Ascending aorta (tissue), 2 donors: ENCODE data around the gene SMG1. TPM values are rescaled to one million over a fixed set of nuclear protein-coding genes. Genes with fewer than 3 reads are reported as not detected.

Experiments used
- DNase-seq, 2 donors: peaks; one replicate each; pipeline ENCODE4 v3.0.0-alpha.2; 2019; ENCODE audit warnings: low spot score in 2 of 2
- H3K27ac ChIP-seq, 2 donors: fragments of 200-600 bp; sonication (generic); one replicate each; pipeline ENCODE4 v1.5.1; 2016 to 2017; ENCODE audit warnings: mild to moderate bottlenecking in 1 of 2
- H3K27me3 ChIP-seq: fragments of 200-600 bp; sonication (generic); one replicate; pipeline ENCODE4 v1.5.1; 2017
- H3K36me3 ChIP-seq, 2 donors: fragments of 200-600 bp; sonication (generic); one replicate each; pipeline ENCODE4 v1.5.1; 2016
- H3K4me1 ChIP-seq, 2 donors: fragments of 200-600 bp; sonication (generic); one replicate each; pipeline ENCODE4 v1.5.1; 2016 to 2017; ENCODE audit warnings: mild to moderate bottlenecking in 1 of 2
- H3K4me3 ChIP-seq, 2 donors: fragments of 200-600 bp; sonication (generic); one replicate each; pipeline ENCODE4 v1.5.1; 2016 to 2017; ENCODE audit warnings: mild to moderate bottlenecking in 1 of 2
- H3K9me3 ChIP-seq, 2 donors: fragments of 200-600 bp; sonication (generic); one replicate each; pipeline ENCODE4 v1.5.1; 2016
- intact Hi-C: fragments of 100-400 bp; cut with DNase I; formaldehyde crosslinking; loops from one replicate; pipeline ENCODE4 v1.15.1; 2023
- total RNA-seq: library from RNA; depleted of rRNA; stranded (reverse); fragments of >200 nt; gene quantifications from one replicate; pipeline ENCODE4 v1.1.0, GENCODE V29; 2016
- TF ChIP-seq, protein P1 (sequence below), 3 experiments: fragments of 200-600 bp in 2 of 3; fragments of 450-650 bp in 1 of 3; sonication (generic) in 2 of 3; IDR thresholded peaks; one replicate each; pipeline ENCODE4 v1.5.1; 2016 to 2019; ENCODE audit warnings: antibody characterized with exemption in 3 of 3, mild to moderate bottlenecking in 1 of 3, moderate library complexity in 1 of 3

The SMG1 gene
- total RNA-seq, 1 donor from 2014 or later, result 48.3 TPM

DNA sequence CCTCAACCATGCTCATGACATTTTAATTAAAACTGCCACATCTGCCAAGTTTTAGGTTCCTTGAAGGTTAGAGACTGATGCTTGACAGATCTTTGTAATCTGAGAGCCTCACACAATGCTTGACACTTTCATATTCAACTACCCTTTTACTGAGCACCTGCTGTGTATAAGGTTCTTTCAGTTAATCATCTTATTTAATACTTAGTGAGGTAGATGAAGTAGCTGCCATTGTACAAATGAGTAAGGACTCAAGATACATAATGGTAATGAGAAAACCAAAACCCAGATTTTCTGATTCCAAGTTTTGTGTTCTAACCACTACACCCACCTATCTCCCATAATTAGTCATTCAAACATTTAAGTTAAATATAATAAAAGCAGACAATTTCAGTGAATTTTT, 89.5 kb downstream of the SMG1 start:
- Histone ChIP-seq H3K4me3 (no peak overlapping the region), H3K27me3 (no peaks in the 10 kb centered on the region), H3K36me3 (peaks cover 86 to 92% of the 10 kb centered on the region in 2 donors), H3K27ac (no peak overlapping the region), H3K4me1 (no peaks in the 10 kb centered on the region), H3K9me3 (no peaks in the 10 kb centered on the region)
- intact Hi-C loops, result no loop called here
- TF ChIP-seq, protein P1, sequence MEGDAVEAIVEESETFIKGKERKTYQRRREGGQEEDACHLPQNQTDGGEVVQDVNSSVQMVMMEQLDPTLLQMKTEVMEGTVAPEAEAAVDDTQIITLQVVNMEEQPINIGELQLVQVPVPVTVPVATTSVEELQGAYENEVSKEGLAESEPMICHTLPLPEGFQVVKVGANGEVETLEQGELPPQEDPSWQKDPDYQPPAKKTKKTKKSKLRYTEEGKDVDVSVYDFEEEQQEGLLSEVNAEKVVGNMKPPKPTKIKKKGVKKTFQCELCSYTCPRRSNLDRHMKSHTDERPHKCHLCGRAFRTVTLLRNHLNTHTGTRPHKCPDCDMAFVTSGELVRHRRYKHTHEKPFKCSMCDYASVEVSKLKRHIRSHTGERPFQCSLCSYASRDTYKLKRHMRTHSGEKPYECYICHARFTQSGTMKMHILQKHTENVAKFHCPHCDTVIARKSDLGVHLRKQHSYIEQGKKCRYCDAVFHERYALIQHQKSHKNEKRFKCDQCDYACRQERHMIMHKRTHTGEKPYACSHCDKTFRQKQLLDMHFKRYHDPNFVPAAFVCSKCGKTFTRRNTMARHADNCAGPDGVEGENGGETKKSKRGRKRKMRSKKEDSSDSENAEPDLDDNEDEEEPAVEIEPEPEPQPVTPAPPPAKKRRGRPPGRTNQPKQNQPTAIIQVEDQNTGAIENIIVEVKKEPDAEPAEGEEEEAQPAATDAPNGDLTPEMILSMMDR (IDR thresholded peaks at IDR 0.05), result no peak
- DNase-seq, result no peak

GRCh38 chr16:18834864-18835263, 91.3 kb downstream of the SMG1 start:
- no peaks in the 10 kb centered on the region for H3K4me1 ChIP-seq
- H3K4me3 ChIP-seq, result no peak overlapping the region
- intact Hi-C loops, result no loop called here
- H3K9me3 ChIP-seq, result no peaks in the 10 kb centered on the region
- H3K27ac ChIP-seq, result no peak overlapping the region
- H3K27me3 ChIP-seq, result no peaks in the 10 kb centered on the region
- DNase-seq, result no peak
- H3K36me3 ChIP-seq, result peaks cover 92 to 96% of the 10 kb centered on the region in 2 donors
- TF ChIP-seq, protein P1 (IDR thresholded peaks at IDR 0.05), result no peak

- no peaks in the 10 kb centered on the region for H3K9me3 ChIP-seq
- H3K4me1 ChIP-seq, result no peaks in the 10 kb centered on the region
- no peaks in the 10 kb centered on the region for H3K27me3 ChIP-seq
- TF ChIP-seq, protein P1 (IDR thresholded peaks at IDR 0.05), result no peak
- H3K4me3 ChIP-seq, result no peak overlapping the region
- H3K36me3 ChIP-seq, result peaks cover 92 to 97% of the 10 kb centered on the region in 2 donors
- DNase-seq, result no peak
- intact Hi-C loops, result no loop called here
- no peak overlapping the region for H3K27ac ChIP-seq
Measured at GRCh38 chr16:18833707-18834505, 92.3 kb downstream of the SMG1 start.

DNA sequence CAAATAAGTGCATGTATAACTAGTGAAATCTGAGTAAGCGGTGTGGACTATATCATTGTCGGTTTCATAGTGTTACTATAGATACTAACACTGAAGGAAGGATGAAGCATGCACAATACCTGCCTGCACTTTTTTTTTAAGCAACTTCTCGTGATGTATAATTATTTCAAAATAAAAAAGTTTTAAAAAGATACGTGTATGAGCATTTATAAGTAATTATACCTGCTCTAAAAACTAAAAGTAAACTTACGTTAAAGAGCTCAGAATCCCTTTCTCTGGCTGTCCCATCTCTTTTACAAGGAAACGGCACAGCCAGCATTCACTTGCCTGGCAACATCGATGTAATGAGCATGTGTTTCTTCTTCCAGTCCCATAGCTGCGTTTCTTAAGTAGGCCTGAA, 93.6 kb downstream of the SMG1 start:
- no peak overlapping the region for H3K27ac ChIP-seq
- H3K4me3 ChIP-seq, result no peak overlapping the region
- H3K27me3 ChIP-seq, result no peaks in the 10 kb centered on the region
- intact Hi-C loops, result no loop called here
- DNase-seq, result no peak
- TF ChIP-seq, protein P1 (IDR thresholded peaks at IDR 0.05), result no peak
- H3K4me1 ChIP-seq, result no peaks in the 10 kb centered on the region
- peaks cover 90 to 98% of the 10 kb centered on the region in 2 donors for H3K36me3 ChIP-seq
- no peaks in the 10 kb centered on the region for H3K9me3 ChIP-seq

DNA sequence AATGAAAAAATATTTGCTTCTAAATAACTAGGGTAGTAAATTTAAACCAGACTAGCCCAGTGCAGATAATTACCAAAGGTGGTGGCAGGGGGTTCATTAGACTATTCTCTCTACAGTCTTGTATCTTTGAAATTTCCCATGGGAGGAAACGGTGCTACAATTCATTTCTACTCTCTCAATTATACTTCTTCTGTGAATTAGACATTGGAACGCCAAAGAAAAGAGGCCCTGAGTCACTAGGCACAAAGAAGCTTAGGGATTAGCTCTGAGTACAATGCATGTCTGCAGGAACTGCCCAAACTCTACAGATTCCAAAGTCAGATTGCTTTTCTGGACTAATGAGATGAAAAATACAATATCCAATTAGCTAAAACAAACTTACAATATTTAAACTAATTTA, 94.2 kb downstream of the SMG1 start:
- no peak overlapping the region for H3K4me3 ChIP-seq
- peaks cover 88 to 95% of the 10 kb centered on the region in 2 donors for H3K36me3 ChIP-seq
- H3K27ac ChIP-seq, result no peak overlapping the region
- DNase-seq, result no peak
- H3K27me3 ChIP-seq, result no peaks in the 10 kb centered on the region
- intact Hi-C loops, result no loop called here
- TF ChIP-seq, protein P1 (IDR thresholded peaks at IDR 0.05), result no peak
- no peaks in the 10 kb centered on the region for H3K4me1 ChIP-seq
- no peaks in the 10 kb centered on the region for H3K9me3 ChIP-seq
